Right lobe of liver (tissue), 6 donors: ENCODE data around the gene SLC8A2. TPM values are rescaled to one million over a fixed set of nuclear protein-coding genes. Genes with fewer than 3 reads are reported as not detected.

Experiments
- ATAC-seq, 4 donors: fragments of 200-7000 bp; cut with Tn5 transposase; one replicate each; pipeline ENCODE4 v1.9.1; 2020; ENCODE audit warnings: mild to moderate bottlenecking in 4 of 4, moderate library complexity in 4 of 4
- DNase-seq, 3 donors: peaks; one replicate each; pipeline ENCODE4 v3.0.0-alpha.2; 2020
- H3K27ac ChIP-seq, 3 donors: fragments of 200-600 bp; one replicate each; pipeline ENCODE4 v1.8.0; 2022
- H3K27me3 ChIP-seq, 2 donors: fragments of 200-600 bp; one replicate each; pipeline ENCODE4 v1.8.0; 2022
- H3K36me3 ChIP-seq, 4 donors: fragments of 200-600 bp; sonication (generic) in 1 of 4; one replicate each; pipeline versions ENCODE4 v1.5.1 to v1.8.0; 2017 to 2022; ENCODE audit warnings: control low read depth in 1 of 4
- H3K4me1 ChIP-seq, 4 donors: fragments of 200-600 bp; sonication (generic) in 1 of 4; one replicate each; pipeline versions ENCODE4 v1.5.1 to v1.8.0; 2017 to 2022; ENCODE audit warnings: control low read depth in 1 of 4
- H3K4me3 ChIP-seq, 3 donors: fragments of 200-600 bp; one replicate each; pipeline ENCODE4 v1.8.0; 2022
- H3K9me3 ChIP-seq, 4 donors: fragments of 200-600 bp; sonication (generic) in 1 of 4; one replicate each; pipeline versions ENCODE4 v1.5.1 to v1.8.0; 2017 to 2022; ENCODE audit warnings: control low read depth in 1 of 4
- CTCF ChIP-seq, 4 donors: fragments of 200-600 bp in 3 of 4; fragments of 450-650 bp in 1 of 4; IDR thresholded peaks; one replicate each; pipeline versions ENCODE4 v1.5.1 to v1.8.0; 2016 to 2022; ENCODE audit warnings: antibody characterized with exemption in 4 of 4, mild to moderate bottlenecking in 2 of 4
- POLR2A ChIP-seq: fragments of 450-650 bp; IDR thresholded peaks from one replicate; pipeline ENCODE4 v1.6.1; 2017; ENCODE audit warnings: antibody characterized with exemption, mild to moderate bottlenecking
- WGBS: methylation state at CpG from one replicate; pipeline ENCODE4 v1.1.6; 2018; ENCODE audit warnings: low coverage, low lambda C conversion rate; ENCODE audit not compliant: insufficient coverage; ENCODE audit errors: missing lambda C conversion rate; 5-methylcytosine and 5-hydroxymethylcytosine counted together
- intact Hi-C, 2 donors: fragments of 100-400 bp; cut with DNase I; formaldehyde crosslinking; loops; one replicate each; pipeline versions ENCODE4 v1.11.2 to v1.14.1; 2022
- total RNA-seq, 6 experiments: library from RNA; depleted of rRNA in 2 of 6; stranded (reverse); fragments of >200 nt in 2 of 6; fragmentation: NEBNext Ultra II Directional in 3 of 6; extraction: Animal tissue kit (Norgen Biotek cat#: 25700) in 3 of 6; gene quantifications; one replicate each; pipeline versions ENCODE4 v1.1.0 to v1.2.4, GENCODE V29; 2016 to 2023
- donor health status: DM: no; HTN: yes; CAD: no.
- donor health status: DM: no; HTN: no; CAD: no.
- donor health status: DM: no; HTN: no; CAD: no.
- donor health status: DM: no; HTN: yes; CAD: no.
- donor health status: DM: no; HTN: yes; CAD: no.

SLC8A2 gene
- total RNA-seq, 6 experiments from 2014 or later, result 0.13 TPM; not detected in 5

GRCh38 chr19:47464675-47465419 is 6.8 kb downstream of the SLC8A2 start:
- DNase-seq, result no peak
- Histone ChIP-seq H3K9me3 (no peaks in the 10 kb centered on the region), H3K27me3 (no peaks in the 10 kb centered on the region), H3K27ac (no peak overlapping the region), H3K4me3 (no peak overlapping the region), H3K4me1 (no peaks in the 10 kb centered on the region), H3K36me3 (no peaks in the 10 kb centered on the region)
- no peak for ATAC-seq
- TF ChIP-seq CTCF (IDR thresholded peaks at IDR 0.05) (no peak), POLR2A (no peak)
- intact Hi-C loops, result no loop called here
- WGBS, result 55% methylated on average over 8 of the region's 10 CpGs

GRCh38 chr19:47461876-47462275 is 9.8 kb downstream of the SLC8A2 start:
- TF ChIP-seq CTCF (IDR thresholded peaks at IDR 0.05), result no peak
- TF ChIP-seq POLR2A, result no peak
- WGBS, result 70% methylated on average over 3 of the region's 5 CpGs
- no peak for ATAC-seq

GRCh38 chr19:47459477-47459876 is 12.2 kb downstream of the SLC8A2 start:
- Histone ChIP-seq H3K4me3 (no peak overlapping the region), H3K4me1 (no peaks in the 10 kb centered on the region), H3K27ac (no peak overlapping the region), H3K9me3 (no peaks in the 10 kb centered on the region), H3K27me3 (peaks cover 0 to 13% of the 10 kb centered on the region in 2 donors), H3K36me3 (no peaks in the 10 kb centered on the region)
- TF ChIP-seq CTCF (IDR thresholded peaks at IDR 0.05), result no peak
- TF ChIP-seq POLR2A, result no peak
- 79% methylated on average over 11 of the region's 14 CpGs for WGBS
- no peak for ATAC-seq
- intact Hi-C loops, result no loop called here
- no peak for DNase-seq

More at GRCh38 chr19:47461876-47462275, 9.8 kb downstream of the SLC8A2 start:
- H3K4me1 ChIP-seq, result no peaks in the 10 kb centered on the region
- H3K36me3 ChIP-seq, result no peaks in the 10 kb centered on the region
- intact Hi-C loops, result no loop called here
- no peak for DNase-seq
- no peaks in the 10 kb centered on the region for H3K9me3 ChIP-seq
- H3K27ac ChIP-seq, result no peak overlapping the region
- H3K27me3 ChIP-seq, result peaks cover 0 to 2% of the 10 kb centered on the region in 2 donors
- no peak overlapping the region for H3K4me3 ChIP-seq

- 18% methylated on average over 5 of the region's 5 CpGs for WGBS
- Histone ChIP-seq H3K27me3 (peaks cover 0 to 13% of the 10 kb centered on the region in 2 donors), H3K36me3 (no peaks in the 10 kb centered on the region), H3K27ac (no peak overlapping the region), H3K9me3 (no peaks in the 10 kb centered on the region), H3K4me3 (no peak overlapping the region), H3K4me1 (no peaks in the 10 kb centered on the region)
- no peak for TF ChIP-seq POLR2A
- no peak for TF ChIP-seq CTCF (IDR thresholded peaks at IDR 0.05)
- ATAC-seq, result no peak
- DNase-seq, result no peak
- intact Hi-C loops, result no loop called here
Observed at GRCh38 chr19:47458672-47459071, 13.0 kb downstream of the SLC8A2 start.
